Sigmoid colon (tissue), 4 donors: ENCODE measurements around the gene ABCD2.

ENCODE experiments used
- EP300 ChIP-seq, 4 donors: sonication (generic); formaldehyde crosslinking; IDR thresholded peaks; one replicate each; pipeline ENCODE4 v1.6.1; 2017; ENCODE audit warnings: antibody characterized with exemption in 4 of 4
- TF ChIP-seq, protein P1 (sequence below), 4 experiments: fragments of 450-650 bp in 3 of 4; fragments of 200-600 bp in 1 of 4; IDR thresholded peaks; one replicate each; pipeline ENCODE4 v1.5.1; 2016 to 2019; ENCODE audit warnings: antibody characterized with exemption in 4 of 4, mild to moderate bottlenecking in 3 of 4, moderate library complexity in 2 of 4

- TF ChIP-seq, protein P1, sequence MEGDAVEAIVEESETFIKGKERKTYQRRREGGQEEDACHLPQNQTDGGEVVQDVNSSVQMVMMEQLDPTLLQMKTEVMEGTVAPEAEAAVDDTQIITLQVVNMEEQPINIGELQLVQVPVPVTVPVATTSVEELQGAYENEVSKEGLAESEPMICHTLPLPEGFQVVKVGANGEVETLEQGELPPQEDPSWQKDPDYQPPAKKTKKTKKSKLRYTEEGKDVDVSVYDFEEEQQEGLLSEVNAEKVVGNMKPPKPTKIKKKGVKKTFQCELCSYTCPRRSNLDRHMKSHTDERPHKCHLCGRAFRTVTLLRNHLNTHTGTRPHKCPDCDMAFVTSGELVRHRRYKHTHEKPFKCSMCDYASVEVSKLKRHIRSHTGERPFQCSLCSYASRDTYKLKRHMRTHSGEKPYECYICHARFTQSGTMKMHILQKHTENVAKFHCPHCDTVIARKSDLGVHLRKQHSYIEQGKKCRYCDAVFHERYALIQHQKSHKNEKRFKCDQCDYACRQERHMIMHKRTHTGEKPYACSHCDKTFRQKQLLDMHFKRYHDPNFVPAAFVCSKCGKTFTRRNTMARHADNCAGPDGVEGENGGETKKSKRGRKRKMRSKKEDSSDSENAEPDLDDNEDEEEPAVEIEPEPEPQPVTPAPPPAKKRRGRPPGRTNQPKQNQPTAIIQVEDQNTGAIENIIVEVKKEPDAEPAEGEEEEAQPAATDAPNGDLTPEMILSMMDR (IDR thresholded peaks at IDR 0.05), result no peak
- no peak for TF ChIP-seq EP300 (IDR thresholded peaks at IDR 0.05)
These were observed 315 bp downstream of the ABCD2 start for GRCh38 chr12:39619316-39619659.
